ENCODE measurements around the gene RAPGEF1.
"Not testable (repeated sequence)": the region's sequence is repeated elsewhere in the genome, so short reads cannot be mapped to it uniquely, and the experiment has no call there.

Gene RAPGEF1

GRCh38 chr9:131727184-131727759 is 12.6 kb downstream of the RAPGEF1 start:
- no peak for DNase-seq

GRCh38 chr9:131724683-131725082 is 15.2 kb downstream of the RAPGEF1 start:
- no peak for DNase-seq

GRCh38 chr9:131723632-131724031 is 16.2 kb downstream of the RAPGEF1 start:
- no peak for DNase-seq

DNA sequence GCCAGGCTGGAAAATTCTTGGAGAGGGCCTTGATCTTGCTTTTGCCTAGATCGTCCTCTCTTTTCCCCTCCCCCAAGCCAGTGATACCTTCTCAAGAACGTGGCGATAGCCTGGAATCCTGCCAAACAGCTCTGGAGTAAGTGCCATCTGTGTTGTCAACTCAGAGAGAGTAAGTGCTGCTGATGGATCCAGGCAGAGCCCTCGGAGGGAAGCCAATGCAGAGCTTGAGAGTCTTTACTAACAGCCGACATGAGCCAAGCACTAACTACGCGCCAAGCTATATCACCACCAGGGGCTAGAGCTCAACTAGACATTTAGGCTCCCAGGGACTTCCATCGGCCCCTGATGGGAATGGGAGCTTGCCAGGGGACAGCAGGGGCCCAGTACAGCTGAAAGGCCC is 17.6 kb downstream of the RAPGEF1 start:
- no peak for DNase-seq

GRCh38 chr9:131721076-131721475 is 18.8 kb downstream of the RAPGEF1 start:
- no peak for DNase-seq

GRCh38 chr9:131720330-131720729 is 19.5 kb downstream of the RAPGEF1 start:
- DNase-seq, result no peak

DNA sequence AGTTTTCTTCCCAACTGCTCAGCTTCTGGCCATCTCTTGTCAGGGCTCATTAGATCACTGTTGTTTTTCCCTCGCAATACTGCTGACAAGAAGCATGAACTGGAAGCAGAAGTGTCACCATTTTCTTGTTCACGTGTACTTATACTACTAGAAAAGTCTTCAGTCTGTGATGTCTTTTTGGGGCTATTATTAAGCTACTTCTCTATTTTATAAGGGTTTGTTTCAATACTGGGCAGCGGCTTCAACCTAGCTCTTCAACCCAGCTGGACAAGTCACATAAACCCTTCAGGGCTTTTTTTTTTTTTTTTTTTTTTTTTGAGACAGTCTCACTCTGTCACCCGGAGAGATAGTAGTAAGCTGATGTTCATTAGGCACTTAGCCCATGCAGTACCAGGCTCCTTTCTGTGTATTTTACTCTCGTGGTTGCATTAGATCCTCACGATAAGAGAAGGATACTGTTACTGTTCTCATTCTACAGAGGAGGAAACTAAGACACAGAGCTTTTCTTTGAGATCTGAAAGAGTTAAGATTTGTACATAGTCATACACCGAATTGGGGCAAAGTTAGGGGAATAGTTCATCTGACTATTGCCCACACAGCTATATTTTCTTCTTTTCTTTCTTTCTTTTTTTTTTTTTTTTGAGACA is 20.5 kb downstream of the RAPGEF1 start:
- DNase-seq, result no peak

DNA sequence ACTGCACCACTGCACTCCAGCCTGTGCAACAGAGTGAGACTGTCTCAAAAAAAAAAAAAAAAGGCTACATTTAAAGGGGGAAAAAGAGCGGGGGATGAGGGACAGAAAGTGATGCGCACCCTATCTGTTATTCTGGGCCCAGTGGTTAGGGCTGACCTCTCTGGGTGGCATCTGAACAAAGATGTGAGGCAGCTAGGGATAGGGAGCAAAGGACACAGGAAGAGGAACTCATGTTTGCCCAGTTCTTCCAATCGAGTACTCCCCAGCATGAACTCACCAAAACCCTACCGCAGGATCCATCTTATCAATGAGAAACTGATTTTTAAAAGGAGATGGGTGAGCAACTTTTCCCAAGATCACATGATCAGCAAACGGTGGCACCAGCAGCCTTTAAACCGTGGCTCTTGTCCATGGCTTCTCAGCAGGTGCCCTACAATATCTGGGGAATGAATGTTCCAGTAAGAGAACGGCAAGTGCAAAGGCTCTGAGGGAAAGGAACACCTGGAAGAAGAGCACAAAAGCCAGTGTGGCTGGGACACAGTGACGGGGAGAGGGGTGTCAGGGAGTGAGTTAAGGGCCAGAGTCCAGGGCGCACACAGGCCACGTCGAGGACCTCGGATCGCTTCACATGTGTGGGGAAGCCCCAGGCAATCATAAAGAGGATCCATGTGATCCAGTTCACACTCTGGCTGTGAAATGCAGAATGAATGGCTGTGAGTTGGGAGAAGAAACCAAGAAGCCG is 22.0 kb downstream of the RAPGEF1 start:
- no peak for DNase-seq

DNA sequence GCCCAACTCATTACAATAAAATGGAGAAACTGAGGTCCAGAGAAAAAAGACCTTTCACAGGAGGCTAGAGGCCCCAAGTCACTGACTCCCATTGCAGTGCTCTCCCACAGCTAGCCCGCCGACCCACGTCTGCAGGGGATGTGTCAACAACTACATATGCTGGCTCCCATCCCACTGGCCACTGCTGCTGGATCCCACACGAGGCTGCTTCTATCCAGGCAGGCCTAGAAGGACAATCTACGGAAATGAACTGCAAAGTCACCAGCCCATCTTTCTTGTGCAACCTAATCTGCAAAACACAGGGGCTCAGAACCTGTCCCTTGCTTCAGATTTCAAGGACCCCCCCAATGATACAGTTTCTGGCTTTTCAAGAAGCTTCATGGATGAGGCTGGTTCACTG is 24.0 kb downstream of the RAPGEF1 start:
- DNase-seq, result no peak

GRCh38 chr9:131714821-131715220 is 25.1 kb downstream of the RAPGEF1 start:
- no peak for DNase-seq

DNA sequence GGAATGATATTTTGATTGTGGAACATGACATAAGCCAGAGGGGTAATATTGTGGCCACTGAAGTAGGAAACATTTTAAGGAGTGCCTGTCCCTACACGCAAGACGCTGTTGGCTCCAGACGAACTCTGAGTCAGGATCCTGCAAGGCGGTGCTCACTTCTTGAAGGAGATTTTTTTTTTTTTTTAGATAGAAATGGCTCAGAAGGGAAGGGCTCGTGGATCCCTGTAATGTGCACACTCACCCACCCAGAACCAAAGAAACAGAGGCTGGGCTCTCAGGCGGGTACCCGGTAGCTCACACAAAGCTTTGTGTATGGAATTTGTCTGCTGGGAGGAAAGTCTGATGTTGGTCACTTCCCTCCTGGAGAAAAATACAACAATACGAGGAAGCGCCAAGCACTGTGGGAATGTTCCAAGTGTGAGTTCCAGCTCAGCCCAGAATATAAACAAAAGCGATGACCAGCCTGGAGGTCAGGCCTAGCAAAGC is 25.7 kb downstream of the RAPGEF1 start:
- no peak for DNase-seq

DNA sequence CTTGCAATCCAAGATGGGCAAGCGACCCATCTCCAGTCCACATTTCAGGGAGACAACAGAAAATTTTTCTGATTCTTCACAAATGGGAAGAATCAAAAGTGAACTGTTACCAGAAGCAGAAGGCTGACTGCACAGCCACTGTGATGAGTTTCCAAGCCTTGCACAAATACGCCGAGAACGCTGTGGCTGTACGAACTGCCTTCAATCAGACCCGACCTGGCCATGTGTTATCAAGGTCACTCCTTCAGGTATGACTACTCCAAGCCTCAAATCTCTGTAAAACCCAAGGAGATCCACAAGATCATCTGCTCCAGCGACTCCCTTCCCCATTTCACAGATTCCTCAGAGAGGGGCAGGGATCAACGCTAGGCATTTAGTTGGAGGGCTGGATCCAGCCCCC is 26.9 kb downstream of the RAPGEF1 start:
- DNase-seq, result no peak

DNA sequence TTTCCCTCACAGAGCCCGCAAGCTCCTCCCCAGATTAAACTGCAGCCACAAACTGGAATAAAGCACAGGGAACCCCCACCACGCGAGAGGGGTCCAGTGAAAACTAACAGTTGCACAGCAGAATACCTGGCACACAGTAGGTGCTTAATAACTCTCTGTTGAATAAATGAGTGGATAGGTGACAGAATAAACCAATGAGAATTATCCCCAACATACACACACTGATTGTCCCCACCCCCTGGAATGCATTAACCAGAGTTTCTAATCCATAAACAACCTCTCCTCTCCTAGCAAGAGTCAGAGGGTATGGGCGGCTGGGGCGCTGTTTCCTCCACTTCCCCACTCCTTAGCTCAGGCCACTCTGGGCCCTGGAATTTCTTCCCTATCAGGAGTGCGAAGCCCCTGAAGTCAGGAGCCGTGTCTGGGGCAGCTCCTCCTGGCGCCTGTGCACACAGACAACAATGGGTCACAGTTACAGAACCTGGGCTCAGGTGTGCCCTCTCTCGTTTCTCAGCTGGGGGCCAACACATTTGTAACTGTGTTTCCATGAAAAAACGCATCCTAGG is 27.6 kb downstream of the RAPGEF1 start:
- DNase-seq, result no peak

- DNase-seq, result peak; percentile 67
Measured at GRCh38 chr9:131709771-131710431, 30.0 kb downstream of the RAPGEF1 start.

- DNase-seq, result not testable (repeated sequence)
Measured at GRCh38 chr9:131709010-131709770, 30.7 kb downstream of the RAPGEF1 start.

DNA sequence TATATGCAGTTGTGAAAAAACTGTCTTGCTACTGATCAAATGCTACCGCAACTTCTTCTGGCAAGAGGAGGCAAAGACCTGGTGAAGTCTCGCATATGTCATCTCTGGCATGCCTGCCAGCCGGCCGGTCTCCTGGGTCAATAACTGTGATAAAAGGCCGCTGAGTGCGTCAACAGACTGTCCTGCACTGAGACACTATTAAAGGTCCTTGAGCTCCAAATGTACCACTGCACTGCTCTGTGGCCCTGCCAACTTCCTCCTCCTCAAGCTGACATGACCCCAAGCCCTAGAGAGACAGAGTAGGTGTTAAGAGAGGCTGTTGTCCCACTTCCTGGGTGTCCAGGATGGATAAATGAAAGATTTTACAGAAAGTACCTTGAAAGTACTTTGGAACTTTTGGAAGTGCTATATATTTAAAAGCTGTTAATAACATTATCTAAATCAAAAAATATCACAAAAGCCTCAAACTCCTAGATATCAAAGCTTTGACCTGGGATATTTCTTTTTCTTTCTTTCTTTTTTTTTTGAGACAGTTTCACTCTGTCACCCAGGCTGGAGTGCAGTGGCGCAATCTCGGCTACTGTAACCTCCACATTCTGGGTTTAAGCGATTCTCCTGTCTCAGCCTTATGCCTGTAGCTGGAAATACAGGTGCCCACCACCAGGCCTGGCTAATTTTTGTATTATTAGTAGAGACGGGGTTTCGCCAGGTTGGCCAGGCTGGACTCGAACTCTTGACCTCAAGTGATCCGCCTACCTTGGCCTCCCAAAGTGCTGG is 31.5 kb downstream of the RAPGEF1 start:
- no peak for DNase-seq

GRCh38 chr9:131707733-131708157 is 32.1 kb downstream of the RAPGEF1 start:
- no peak for DNase-seq

GRCh38 chr9:131707050-131707449 is 32.8 kb downstream of the RAPGEF1 start:
- no peak for DNase-seq

GRCh38 chr9:131706608-131706970 is 33.3 kb downstream of the RAPGEF1 start:
- no peak for DNase-seq

GRCh38 chr9:131704988-131705387 is 34.9 kb downstream of the RAPGEF1 start:
- no peak for DNase-seq

- no peak for DNase-seq
Measured at GRCh38 chr9:131704141-131704983, 35.5 kb downstream of the RAPGEF1 start.
